Fibroblast of skin of right biceps (primary cell): ENCODE measurements around the gene DNASE1L2.

Experiments used
- DNase-seq: peaks from one replicate; pipeline ENCODE4 v3.0.0-alpha.2; 2013

The DNASE1L2 gene

DNA sequence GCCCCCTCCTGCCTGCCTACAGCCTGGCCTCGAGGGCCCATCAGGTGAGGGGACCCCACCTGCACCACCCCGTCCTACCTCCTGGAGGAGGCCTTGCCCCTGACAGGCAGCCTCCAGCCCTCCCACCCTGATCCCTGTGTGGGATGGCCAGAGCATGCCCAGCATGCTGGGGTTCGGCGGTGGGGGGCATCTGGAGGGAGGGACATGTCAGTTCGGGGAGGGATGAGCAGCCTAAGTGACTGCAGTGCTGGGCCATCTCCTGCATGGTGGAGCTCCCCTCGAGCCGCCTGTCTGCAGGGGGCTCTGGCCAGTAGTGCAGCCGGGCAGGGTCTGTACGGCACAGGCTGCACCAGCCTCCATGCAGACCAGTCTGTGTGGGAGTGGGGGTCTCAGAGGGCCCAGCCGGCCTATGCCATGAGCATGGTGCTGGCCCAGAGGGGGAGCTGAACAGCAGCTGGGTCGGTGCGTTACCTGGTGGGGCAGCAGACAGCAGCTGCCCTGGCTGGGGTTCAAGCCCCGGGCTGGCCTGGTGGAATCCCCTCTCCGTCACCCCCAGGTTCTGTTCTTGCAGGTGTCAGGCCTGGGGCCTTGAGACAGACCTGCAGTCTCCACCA is 35.7 kb downstream of the DNASE1L2 start:
- no peak for DNase-seq

DNA sequence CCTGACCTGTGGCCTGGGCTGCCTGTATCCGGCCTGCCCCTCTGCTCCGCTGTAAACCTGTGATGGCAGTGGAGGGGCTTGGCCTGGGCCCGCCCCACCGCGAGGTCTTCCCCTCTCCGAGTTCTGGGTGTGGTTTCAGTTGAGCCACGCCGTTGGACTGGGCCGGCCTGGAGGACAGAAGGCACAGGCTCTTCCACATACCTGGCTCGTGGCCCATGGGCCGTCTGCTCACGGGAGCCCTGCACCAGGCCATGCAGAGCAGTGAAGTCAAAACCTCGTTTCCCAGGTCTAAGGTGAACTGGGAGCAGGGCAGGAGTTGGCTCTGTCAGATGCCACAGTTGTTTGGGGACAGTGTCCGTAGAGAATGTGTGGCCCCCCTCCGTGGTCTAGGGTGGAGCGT is 37.2 kb downstream of the DNASE1L2 start:
- no peak for DNase-seq

DNA sequence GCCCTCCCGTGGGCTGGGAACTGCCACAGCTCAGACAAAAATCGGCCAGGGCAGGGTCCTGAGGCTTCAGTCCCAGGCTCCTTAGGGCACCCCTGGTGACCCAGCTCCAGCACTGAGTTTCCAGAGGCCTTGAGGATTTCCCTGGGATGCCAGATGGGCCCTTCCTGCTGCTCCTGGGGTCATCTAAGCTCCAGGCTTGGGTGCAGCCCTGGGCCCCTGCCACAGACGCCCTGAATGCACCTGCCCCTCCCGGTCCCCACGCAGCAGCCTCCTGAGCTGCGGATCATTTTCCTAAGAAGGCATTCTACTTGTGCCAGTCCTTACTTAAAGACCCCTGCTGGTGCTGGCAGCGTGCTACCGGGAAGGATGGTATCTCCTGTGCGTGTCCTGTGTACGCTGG is 37.7 kb downstream of the DNASE1L2 start:
- DNase-seq, result no peak

DNA sequence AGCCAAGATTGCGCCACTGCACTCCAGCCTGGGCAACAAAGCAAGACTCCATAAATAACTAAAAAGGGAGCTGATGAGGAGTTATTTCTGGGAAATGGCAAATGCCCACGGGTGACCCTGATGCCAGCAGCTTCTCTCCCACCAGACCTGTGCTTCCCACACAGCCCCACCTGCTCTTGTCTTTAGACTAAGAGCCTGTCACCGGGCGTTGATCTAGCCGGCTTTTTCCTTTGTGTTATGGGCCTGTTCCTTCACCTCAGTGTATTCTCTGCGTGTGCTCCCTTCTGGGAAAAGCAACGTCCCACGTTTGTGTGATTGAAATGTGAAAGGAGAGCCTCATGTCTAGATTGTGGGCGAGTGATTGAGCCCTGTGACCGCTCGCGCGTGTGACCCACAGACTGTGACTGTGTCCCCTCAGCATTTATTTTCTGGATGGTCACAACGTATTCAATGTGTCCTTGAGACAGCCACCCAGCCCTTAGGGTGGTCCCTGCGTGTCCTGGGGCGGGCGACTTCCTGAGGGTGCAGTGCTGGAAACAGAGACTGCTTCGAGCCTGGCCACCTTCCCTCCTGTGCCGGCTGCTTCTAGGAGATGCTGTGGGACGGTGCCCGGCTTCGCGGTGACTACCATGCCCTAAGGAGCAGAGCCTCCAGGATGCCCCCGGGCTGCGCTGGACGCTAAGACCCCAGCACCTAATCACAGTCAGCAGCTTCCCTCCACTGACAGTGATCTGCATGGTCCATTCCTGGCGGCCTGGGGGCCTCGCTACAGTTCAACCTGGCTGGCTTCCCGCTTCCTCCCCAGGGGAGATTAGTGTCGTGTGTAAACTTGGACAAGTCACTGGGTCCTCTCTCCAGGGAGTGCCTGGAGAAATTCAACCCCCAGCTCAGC is 39.5 kb downstream of the DNASE1L2 start:
- DNase-seq, result no peak

DNA sequence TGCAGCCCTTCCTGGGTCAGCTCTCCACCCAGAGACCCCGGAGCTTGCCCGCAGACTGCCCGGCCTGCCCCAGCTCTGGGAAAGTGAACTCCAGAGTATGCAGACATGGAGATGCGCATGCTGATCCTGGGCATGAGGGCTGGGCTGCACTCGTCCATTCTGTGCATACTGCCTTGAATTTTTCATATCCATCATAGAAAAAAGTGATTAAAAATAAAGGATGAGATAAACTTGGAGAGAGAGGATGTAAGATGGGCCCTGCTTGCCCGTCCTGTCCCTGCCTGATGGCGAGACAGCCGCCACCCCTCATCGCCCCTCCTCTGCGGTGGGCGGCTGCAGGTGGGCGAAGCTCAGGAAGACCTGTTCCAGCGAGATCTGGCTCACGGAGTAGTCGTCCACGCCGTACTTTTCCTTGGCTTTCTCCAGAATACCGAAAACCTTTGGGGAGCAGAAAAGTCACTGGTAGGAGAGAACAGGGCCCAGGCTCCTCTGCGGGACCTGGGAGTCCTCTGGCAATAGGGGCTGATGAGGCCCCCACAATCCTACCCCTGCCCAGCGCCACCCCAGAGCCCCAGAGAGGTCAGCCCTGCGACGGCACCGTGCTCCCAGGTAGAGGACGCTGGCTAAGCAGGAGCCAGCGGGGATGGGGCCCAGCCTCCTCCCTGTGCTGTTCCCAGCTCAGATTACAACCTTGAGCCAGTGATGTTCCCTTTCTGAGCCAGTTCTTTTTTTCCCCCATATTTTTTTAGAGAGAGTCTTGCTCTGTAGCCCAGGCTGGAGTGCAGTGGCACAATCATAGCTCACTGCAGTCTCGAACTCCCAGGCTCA is 40.3 kb downstream of the DNASE1L2 start:
- no peak for DNase-seq

DNA sequence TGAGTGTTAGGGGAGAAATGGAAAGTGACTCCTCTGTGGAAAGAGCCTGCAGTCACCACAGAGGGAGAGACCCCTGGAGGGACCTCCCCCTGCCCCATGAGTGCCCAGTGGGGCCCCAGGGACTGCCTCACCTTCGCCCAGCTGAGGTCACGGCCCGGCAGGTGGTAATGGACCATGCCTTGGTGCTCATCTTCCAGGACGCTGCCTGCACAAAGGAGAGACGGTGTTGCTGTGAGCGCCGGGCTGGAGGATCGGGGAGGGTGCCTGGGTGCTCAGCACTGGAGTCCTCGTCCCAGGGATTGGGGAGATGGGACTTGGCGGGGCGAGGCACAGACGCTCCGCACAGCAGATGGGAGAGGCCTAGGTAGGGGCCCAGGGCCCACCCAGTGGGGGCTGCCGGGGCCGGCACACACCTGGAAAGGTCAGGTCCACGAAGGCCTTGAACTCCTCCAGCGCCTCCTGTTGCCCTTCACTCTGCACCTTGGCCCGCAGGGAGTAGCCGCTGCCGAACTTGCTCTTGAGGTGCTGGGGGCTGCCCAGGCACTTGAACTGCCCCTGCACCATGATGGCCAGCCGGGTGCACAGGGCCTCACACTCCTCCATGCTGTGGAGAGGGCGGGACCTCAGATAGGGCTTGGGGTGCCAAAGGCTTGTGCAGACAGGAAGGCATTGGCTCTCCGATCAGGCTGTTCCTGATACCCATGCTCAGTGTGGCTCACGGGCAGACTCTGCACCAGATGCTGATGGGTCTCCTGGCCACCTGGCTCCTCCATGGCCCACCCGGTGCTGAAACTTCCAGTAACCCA is 41.4 kb downstream of the DNASE1L2 start:
- DNase-seq, result no peak

DNA sequence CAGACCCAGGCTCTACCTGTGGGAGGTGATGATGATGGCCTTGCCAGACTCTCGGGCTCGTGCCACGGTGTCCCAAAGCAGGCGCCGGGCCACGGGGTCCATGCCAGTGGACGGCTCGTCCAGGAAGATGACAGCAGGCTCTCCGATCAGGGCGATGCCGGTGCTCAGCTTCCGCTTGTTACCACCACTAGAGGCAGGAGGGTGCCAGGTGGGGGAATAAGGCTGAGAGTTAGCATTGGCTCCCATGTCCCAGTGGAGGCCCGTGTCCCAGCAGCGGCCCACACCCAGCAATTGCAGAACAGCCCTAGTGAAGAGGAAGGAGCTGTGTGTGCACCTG is 42.0 kb downstream of the DNASE1L2 start:
- no peak for DNase-seq

DNA sequence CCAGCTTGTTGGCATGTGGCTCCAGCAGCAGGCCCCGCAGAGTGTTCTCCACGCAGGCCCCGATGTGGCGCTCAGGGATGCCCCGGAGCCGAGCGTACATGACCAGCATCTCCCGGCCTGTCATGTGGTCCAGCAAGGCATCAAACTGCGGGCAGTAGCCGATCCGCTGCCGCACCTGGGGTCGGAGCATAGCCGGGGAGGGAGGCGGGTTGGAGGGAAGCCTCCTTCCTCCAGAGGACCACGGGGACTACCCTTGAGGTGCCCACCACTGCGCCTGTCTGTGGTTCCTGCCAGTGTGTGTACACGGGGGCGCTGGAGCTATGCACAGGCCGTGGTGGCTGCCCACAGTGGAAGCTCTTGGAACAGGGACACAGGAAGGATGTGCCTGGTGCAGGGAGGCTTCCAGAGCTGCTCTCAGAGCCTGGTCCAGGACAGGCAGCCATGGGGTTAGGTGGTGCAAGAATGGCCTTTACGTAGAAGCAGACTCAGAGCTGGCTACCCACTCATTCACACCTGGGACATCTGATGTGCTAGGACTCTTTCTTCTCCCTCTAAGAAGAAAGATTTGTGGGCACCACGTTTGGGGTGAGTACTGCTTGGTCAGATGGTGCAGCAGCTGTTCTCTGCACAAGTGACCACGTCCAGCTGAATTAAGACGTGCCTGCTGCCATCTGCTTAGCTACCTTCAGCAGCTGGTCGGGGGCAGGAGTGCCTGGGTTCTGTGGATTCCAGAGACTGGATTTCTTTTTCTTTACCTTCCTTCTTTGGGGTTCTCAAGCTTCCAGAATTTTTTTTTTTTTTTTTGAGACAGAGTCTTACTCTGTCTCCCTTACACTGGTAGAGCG is 42.9 kb downstream of the DNASE1L2 start:
- DNase-seq, result no peak

DNA sequence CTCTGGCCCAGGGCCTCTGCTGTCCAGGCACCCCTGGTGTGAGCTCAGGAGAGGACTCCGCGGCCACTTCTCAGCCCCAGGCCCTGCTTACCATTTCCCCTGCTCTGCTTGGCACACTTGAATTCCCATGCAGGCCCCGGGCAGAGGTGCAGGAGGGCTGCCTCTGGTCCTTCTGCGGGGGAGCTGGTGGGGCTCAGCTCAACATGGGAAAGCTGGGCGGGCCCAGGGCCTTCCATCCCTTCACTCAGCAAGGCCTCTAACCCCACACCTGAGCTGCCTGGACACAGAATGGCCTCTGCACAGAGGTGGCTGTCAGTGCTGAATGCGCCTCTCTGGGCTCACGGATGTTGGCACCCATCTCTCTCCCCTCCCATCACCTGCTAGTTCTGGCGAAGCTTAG is 44.2 kb downstream of the DNASE1L2 start:
- DNase-seq, result no peak

DNA sequence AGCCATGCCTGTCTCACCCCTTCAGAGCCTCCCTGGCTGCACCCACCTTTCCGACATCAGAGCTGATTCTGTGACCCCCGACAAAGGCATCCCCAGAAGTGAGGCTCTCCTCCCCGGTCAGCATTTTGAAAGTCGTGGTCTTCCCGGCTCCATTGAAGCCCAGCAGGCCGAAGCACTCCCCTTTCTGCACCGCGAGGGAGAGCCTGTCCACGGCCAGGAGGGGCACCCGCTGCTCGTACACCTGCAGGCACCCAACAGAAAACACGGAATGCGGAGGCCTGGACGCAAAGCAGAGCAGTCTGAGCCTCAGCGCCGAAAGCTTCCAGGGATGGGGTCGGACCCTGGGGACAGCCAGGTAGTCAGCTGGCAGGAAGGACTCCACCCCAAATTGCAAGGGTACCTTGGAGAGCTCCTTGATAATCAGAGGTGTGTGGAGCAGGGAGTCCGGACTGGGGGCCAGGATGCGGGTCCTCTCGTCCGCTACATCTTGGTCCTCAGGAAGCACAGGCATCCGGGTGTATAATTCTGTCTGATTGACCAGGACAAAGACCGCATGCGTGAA is 44.8 kb downstream of the DNASE1L2 start:
- no peak for DNase-seq

DNA sequence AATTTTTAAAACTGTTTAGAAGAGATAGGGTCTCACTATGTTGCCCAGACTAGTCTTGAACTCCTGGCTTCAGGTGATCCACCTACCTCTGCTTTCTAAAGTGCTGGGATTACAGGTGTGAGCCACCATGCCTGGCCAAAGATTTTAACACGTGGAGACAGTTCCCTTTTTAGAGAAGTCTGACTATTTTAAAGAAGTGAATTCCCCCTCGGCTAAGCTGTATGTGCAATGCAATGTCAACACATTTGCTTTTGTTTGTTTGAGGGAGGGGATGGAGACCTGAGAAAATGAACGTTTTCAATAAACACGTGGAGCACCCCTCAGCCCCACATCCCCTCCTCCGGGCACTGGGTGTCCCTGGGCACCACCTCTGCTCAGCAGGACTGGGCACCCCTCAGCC is 46.0 kb downstream of the DNASE1L2 start:
- DNase-seq, result no peak

DNA sequence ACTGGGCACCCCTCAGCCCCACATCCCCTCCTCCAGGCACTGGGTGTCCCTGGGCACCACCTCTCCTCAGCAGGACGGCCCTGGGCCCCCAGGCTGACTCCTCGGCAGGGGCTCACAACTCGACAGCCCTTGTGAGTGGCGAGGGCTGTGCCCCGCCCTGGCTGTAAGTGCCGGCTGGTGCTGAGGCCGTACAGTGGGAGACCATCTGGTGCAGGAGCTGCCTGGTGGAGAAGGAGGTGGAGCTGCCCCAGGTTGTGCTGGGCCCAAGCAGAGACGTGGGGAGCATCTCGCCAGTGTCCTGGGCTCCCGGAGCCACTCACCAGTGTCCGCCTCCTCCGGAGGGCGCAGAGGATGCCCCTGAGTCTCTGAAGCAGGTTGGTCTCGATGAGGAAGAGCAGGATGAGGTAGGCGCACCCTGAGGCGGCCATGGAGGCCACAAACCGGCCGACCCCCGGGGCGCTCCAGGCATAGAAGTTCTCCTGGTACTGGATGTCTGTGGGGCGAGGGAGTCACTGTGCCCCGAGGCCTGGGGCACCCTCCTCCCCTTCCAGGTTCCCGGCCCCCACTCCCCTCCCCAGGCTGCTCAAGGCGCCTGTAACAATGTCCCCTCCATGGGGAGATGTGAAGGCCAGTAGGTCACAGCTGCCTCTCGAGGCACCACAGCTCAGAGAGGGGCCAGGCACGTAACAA is 46.8 kb downstream of the DNASE1L2 start:
- DNase-seq, result no peak

DNA sequence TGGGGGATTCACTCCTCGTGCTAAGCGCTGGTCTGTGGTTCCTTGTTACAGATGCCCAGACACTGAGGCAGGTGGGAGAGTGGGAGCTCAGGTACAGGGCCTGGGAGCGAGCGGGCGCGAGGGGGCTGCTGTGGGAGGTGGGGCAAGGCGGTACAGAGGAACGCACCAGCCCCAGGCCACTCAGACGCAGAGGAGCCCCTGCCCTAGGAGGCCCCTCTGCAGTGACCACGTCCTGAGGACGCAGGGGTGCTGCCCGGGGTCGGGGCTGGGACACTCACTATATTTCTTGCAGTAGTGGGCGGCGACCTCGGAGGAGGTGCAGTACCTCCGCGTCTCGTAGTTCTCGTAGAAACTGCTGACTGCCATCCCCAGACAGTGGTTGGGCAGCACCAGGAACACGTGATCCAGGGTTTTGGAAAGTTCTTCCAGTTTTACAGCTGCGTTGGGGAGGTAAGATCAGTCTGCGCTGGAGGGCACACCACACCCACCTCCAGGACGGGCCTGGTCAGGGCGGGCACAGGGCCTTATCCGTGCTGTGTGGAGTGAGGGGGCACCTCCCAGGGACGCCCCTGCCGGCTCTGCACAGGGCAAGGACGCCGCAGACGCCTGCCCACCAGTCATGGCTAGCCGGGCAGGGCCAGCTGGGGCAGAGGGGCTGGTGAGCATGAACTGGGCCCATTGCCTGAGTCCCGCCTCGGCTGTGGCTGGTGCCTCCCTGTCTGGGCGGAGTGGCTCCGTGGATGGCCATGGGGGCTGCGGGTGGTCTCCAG is 47.9 kb downstream of the DNASE1L2 start:
- no peak for DNase-seq

DNA sequence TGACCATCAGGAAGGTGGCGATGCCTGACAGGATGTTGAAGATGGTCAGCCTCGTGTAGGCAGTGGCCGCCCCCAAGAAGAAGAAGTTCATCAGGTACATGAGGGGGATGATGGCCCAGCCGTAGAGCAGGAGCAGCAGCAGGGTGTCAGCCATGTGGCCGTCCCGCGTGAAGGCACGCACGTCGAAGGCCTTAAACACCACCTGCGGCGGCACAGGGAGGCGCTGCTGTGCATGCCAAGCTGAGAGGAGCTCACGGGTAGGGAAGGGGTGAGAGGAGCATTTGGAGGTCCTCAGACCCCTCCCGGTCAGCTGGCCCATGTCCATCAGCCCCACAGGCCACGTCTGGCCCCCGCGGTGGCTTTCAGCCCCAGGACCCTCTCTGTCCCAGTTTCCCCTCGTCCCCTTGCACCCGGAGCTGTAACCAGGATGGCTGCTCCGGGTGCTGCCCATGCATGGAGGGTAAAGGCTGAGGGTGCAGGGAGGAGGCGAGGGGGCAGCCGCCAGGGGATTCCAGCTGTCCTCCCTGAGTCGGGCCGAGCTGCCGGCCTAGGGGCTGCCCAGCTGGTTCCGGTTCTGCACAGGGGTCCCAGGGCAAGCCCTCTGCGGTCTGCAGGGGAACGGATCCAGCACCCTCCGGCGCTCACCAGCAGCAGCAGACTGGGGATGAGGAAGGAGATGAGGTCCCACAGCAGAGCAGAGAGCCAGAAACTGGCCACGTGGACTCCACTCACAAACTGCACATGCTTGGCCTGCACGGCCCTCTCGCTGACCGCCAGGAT is 48.7 kb downstream of the DNASE1L2 start:
- DNase-seq, result no peak

DNA sequence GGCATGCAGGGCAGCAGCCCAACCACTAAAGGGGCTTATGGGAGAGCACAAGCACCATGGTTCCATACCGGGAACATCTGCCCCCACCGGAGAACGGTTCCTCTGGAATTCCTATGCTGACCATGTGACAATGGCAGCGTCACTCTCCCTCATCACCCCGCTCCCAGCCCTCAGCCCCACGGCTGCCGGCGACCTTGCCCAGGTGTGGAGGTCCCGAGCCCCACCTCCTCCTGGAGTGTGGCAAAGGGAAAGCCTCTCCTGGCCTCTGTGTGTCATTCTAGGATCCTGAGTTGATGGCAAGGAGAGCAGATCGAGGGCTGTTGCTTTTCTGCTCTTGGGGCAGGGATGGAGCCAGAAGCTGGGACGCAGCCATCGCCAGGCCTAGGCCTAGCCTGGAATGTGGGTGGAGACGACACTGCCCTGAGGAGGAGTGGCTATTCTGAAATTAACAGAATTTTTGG is 49.5 kb downstream of the DNASE1L2 start:
- DNase-seq, result no peak

DNA sequence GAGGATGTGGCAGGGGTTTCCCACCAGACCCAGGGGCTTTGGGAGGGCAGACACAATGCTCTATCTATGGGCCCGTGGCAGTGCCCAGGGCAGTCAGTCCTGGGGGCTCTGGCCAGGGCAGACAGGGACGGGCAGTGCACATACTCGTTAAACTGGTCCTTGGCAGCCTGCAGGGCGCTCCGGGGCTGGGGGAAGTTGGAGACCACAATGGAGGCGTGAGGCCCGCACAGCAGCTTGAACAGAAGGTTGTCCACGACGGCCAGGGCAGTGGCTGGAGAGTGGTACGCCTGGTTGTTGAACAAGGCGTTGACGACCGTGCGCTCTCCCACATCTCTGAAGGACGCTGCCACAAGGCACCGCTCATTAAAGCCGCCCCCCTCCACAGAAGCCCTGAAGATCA is 50.3 kb downstream of the DNASE1L2 start:
- DNase-seq, result no peak

DNA sequence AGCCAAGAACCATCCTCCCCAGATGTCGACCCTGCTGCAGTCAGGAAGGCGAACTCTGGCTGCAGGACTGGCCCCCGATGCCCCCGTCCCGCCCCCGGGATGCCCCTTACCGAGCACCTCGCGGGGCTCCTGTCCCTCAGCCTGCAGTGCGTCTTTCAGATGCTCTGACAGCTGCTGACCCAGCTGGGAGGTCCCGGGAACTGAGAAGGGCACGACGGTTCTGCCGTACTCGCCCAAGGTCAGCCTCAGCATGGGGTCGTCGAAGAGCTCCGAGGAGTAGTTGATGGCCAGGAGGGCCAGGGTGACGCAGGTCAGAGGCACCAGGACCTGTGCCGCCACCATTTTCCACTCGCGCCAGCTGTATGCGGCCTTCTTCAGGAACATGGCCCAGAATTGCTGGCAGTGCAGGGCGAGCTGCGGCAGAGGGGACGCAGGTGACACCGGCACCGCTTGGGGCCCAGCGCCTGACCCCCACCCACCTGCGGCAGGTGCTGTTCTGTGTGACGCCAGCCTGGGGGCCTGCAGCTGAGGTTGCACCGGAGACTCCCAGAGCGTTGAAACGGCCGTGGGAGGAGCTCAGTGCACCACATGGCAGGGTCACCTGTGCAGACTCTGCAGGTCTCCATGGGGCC is 51.8 kb downstream of the DNASE1L2 start:
- no peak for DNase-seq
